HL-60 (cell line): Measurements from ENCODE around the gene AOPEP.

Experiments used
- GABPA ChIP-seq: IDR thresholded peaks from 2 replicates; pipeline ENCODE4 v1.6.1; 2012; ENCODE audit warnings: low read depth
- TF ChIP-seq, protein P1 (sequence below): IDR thresholded peaks from one replicate; pipeline ENCODE4 v1.5.1; 2011; ENCODE audit warnings: low read length, control low read depth, inconsistent platforms; ENCODE audit not compliant: insufficient read depth

DNA sequence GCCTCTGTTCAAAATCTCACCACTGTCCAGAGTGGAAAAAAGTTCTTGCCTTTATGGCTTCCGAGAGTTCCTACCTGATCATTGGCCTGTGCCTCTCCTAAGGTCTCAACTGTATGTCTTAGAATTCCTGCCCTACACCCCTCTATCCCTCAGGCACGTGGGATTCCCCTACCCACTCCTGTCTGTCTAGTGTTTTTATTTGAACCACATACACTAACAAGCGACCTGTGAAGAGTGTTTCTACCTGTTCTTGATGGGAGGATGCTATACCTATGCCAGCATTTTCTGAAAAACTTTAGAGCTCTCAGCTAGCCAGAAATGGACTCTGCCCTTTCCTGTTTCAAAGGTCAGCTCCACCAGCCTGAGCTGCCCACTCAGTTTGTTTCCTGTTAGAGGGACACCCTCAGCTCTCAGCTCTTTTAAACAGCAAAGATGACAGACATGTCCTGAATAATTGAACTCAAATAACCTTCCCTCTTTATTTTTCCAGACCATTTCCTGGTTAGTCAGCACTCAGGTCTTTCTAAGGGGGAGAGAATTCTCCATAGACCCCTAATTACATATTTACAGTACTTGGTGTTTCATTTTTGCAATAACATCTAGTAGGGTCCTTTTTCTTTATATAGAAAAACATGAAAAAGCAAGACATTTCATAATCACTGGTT lies 214.8 kb downstream of the AOPEP start:
- TF ChIP-seq, protein P1, sequence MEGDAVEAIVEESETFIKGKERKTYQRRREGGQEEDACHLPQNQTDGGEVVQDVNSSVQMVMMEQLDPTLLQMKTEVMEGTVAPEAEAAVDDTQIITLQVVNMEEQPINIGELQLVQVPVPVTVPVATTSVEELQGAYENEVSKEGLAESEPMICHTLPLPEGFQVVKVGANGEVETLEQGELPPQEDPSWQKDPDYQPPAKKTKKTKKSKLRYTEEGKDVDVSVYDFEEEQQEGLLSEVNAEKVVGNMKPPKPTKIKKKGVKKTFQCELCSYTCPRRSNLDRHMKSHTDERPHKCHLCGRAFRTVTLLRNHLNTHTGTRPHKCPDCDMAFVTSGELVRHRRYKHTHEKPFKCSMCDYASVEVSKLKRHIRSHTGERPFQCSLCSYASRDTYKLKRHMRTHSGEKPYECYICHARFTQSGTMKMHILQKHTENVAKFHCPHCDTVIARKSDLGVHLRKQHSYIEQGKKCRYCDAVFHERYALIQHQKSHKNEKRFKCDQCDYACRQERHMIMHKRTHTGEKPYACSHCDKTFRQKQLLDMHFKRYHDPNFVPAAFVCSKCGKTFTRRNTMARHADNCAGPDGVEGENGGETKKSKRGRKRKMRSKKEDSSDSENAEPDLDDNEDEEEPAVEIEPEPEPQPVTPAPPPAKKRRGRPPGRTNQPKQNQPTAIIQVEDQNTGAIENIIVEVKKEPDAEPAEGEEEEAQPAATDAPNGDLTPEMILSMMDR, result no peak
- TF ChIP-seq GABPA, result no peak
